ENCODE data around the gene SRGAP3.
A peak's percentile ranks its signal among the peaks of the same experiment; 100 is the strongest.

The SRGAP3 gene

DNA sequence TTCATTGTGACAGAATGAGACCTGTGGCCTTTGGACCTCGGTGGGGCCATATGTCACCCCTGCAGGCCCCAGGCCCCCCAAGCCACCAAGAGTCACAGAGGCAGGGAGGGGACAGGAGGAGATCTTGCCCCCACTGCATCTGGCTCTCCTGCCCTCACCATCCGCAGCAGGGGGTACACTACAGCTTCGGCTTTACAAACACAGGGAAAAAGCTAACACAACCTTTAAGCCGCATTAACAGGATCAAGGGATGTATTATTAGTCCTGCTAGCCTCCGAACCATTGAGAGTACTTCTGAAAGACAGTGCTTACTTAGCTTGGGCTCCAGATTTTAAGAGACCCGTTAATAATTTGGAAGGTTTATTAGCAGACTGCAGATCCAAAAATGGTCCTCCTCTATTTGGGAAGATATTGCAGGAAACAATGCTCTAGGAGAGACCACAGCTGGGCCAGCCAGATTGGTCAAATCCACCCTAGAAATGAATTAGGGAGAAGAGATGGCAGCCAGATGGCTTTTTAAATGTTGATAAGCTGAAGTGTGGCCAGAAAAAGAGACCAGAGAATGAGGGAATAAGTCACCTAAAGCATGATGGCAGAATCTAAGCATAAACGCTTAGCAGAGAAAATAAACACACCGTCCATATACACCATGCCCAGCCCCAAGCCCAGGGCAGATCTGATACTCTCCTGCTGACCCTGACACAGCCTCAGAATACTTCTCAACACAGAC, 31.5 kb downstream of the SRGAP3 start:
- Histone ChIP-seq H3K9me3 (no peaks in the 10 kb centered on the region), H3K4me2 (no peak overlapping the region), H3K27ac (no peak overlapping the region), H3K4me1 (peaks cover 6% of the 10 kb centered on the region), H4K20me1 (0 out of 2 replicates have a peak, but pooled peaks cover 6% of the 10 kb centered on the region), H3K9ac (no peak overlapping the region), H3K36me3 (no peaks in the 10 kb centered on the region), H3K4me3 (no peak overlapping the region), H3K27me3 (no peaks in the 10 kb centered on the region)
- TF ChIP-seq Cebpa-rat (IDR thresholded peaks at IDR 0.05): no peak

DNA sequence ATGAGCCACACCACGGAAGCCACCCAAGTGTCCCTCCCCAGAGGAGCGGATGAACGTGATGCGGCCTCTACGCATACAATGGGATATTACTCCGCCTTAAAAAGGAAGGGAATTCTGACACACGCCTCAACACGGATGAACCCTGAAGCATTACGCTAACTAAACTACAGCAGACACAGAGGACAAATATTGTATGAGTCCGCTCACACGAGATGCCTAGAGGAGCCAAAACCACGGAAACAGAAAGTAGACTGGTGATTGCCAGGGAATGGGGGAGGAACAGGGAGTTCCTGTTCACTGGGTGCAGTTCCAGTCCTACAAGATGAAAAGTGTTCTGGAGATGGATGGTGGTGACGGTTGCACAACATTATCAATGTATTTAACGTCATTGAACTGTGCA, 32.7 kb downstream of the SRGAP3 start:
- 0 out of 2 replicates have a peak, but pooled peaks cover 6% of the 10 kb centered on the region for H4K20me1 ChIP-seq
- peaks cover 6% of the 10 kb centered on the region for H3K4me1 ChIP-seq
- H3K27me3 ChIP-seq: no peaks in the 10 kb centered on the region
- no peak overlapping the region for H3K27ac ChIP-seq
- H3K4me3 ChIP-seq: no peak overlapping the region
- no peaks in the 10 kb centered on the region for H3K9me3 ChIP-seq
- TF ChIP-seq Cebpa-rat (IDR thresholded peaks at IDR 0.05): no peak
- H3K36me3 ChIP-seq: no peaks in the 10 kb centered on the region
- H3K4me2 ChIP-seq: no peak overlapping the region
- H3K9ac ChIP-seq: no peak overlapping the region

DNA sequence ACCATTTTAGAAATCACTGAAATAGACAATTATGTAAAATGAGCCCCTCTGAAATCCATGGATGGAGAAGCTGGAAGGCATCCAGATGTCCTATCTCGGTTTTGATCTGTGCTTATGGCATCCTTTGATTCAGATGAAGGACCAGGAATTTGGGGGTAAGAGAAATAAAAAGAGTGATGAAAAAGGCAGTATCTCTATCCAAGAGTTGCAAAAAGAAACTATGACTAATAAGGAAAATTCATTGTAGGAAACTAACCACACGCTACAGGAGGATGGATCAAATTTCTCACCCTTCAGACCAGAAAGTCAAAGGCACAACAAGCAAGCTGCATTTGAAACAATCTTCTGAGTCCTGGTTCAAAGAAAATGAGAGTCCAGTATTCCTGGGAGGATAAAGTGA, 34.8 kb downstream of the SRGAP3 start:
- Histone ChIP-seq H3K9ac (no peak overlapping the region), H3K27ac (no peak overlapping the region), H3K36me3 (no peaks in the 10 kb centered on the region), H3K4me2 (no peak overlapping the region), H3K27me3 (no peaks in the 10 kb centered on the region), H4K20me1 (no peaks in the 10 kb centered on the region), H3K4me3 (no peak overlapping the region), H3K4me1 (peaks cover 6% of the 10 kb centered on the region), H3K9me3 (no peaks in the 10 kb centered on the region)
- TF ChIP-seq Cebpa-rat (IDR thresholded peaks at IDR 0.05): no peak

DNA sequence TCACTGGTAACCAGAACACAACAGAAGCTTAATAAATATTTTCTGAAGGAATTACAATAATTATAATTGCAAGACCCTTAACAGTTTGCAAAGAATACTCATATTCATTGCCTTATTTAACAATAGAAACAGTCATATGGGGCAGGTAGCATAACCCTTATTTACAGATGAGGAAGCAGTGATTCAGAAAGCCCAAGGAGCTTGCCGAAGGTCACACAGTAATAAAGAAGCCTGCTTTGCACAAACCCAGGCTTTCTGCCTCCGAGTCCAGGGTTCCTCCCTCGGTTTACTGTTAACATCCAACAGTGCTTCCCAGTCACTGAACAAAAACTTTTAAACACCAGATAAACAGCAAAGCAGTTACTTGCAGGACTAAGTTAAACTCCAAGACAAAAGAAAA, 35.3 kb downstream of the SRGAP3 start:
- Histone ChIP-seq H4K20me1 (no peaks in the 10 kb centered on the region), H3K4me1 (peaks cover 6% of the 10 kb centered on the region), H3K36me3 (no peaks in the 10 kb centered on the region), H3K27me3 (no peaks in the 10 kb centered on the region), H3K27ac (no peak overlapping the region), H3K9me3 (no peaks in the 10 kb centered on the region), H3K4me3 (no peak overlapping the region), H3K9ac (no peak overlapping the region), H3K4me2 (no peak overlapping the region)
- TF ChIP-seq Cebpa-rat (IDR thresholded peaks at IDR 0.05): no peak

DNA sequence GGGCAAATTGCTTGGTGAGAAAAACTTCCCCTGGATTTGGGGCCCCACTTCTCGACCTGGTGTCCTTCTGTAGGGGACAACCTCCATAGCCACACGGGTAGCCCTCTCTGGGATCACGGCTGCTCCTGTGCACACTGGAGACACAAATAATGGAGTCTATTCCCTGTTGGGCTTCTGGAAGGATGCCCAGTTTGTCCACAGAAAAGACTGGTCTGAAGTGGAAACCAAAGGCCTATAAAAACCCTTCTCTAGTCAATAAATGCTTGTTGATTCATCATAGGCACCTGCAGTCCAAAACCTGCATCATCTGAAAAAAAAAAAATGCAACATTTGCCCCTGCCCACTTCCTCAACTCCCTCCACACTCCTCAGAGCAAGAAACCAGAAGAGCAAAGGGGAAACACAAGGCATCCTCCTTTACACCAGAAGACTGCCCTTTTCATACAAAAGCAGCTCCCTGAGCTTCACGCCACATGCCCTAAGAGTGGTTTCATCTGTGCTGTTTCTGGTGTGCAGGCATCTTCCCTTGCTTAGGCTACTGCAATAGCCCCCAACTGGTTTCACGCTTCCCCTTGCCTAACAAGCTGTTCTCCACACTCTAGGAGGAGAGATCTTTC, 36.3 kb downstream of the SRGAP3 start:
- Histone ChIP-seq H3K9me3 (no peaks in the 10 kb centered on the region), H3K4me1 (peaks cover 6% of the 10 kb centered on the region), H3K9ac (no peak overlapping the region), H4K20me1 (no peaks in the 10 kb centered on the region), H3K36me3 (no peaks in the 10 kb centered on the region), H3K27me3 (no peaks in the 10 kb centered on the region), H3K27ac (no peak overlapping the region), H3K4me3 (no peak overlapping the region), H3K4me2 (0 out of 2 replicates have a peak overlapping the region, but pooled peaks have one; percentile 9)
- TF ChIP-seq Cebpa-rat (IDR thresholded peaks at IDR 0.05): no peak

DNA sequence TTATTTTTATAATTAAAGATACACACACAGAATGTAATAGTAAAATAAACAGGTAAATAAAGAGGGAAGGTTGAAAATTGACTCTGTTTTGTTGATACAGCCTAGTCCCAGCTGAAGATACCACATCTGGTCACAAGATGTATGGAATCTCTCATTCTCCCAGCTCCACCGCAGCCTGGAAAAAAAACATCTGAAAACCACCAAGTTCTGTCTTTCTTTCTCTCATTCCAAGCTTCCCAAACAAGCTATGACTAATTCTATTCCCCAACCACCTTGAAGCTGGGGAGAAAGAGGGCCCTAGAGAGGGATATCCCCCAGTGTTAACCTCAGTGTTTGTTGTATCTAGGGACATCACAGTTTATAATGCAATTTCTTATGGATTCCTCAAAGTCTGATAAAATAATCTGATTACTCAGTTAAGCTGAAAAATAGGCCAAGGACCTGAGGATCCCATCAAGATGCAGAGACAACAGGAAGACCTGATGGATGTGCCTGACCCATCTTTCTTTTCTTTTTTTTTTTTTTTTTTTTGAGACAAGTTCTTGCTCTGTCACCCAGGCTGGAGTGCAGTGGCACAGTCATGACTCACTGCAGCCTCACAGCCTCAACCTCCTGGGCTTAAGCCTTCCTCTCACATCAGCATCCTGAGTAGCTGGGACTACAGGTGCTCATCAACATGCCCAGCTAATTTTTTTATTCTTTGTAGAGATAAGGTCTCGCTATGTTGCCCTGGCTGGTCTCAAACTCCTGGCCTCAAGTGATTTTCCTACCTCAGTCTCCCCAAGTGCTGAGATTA, 38.1 kb downstream of the SRGAP3 start:
- Histone ChIP-seq H3K4me3 (no peak overlapping the region), H3K4me1 (peaks cover 15% of the 10 kb centered on the region), H3K36me3 (no peaks in the 10 kb centered on the region), H3K9me3 (no peaks in the 10 kb centered on the region), H3K27me3 (no peaks in the 10 kb centered on the region), H3K9ac (no peak overlapping the region), H4K20me1 (no peaks in the 10 kb centered on the region), H3K27ac (no peak overlapping the region), H3K4me2 (no peak overlapping the region)
- TF ChIP-seq Cebpa-rat (IDR thresholded peaks at IDR 0.05): no peak

DNA sequence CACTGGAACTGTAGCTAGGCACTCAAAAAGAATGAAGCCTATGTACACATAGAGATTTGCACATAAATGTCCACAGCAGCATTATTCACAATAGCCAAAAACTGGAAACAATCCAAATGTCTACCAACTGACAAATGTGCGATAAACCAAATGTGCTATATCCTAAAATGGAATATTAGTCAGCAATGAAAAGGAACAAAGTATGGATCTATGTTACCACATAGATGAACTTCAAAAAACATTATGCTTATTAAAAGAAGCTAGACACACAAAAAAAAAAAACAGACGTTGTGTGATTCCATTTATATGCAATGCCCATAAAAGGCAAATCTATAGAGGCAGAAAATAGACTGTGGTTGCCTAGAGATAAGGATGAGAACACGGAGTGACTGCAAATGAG, 39.7 kb downstream of the SRGAP3 start:
- Histone ChIP-seq H3K4me3 (no peak overlapping the region), H3K4me2 (no peak overlapping the region), H3K27me3 (no peaks in the 10 kb centered on the region), H3K9me3 (no peaks in the 10 kb centered on the region), H3K36me3 (no peaks in the 10 kb centered on the region), H3K4me1 (peaks cover 17% of the 10 kb centered on the region), H4K20me1 (no peaks in the 10 kb centered on the region), H3K27ac (no peak overlapping the region), H3K9ac (no peak overlapping the region)
- TF ChIP-seq Cebpa-rat (IDR thresholded peaks at IDR 0.05): no peak

DNA sequence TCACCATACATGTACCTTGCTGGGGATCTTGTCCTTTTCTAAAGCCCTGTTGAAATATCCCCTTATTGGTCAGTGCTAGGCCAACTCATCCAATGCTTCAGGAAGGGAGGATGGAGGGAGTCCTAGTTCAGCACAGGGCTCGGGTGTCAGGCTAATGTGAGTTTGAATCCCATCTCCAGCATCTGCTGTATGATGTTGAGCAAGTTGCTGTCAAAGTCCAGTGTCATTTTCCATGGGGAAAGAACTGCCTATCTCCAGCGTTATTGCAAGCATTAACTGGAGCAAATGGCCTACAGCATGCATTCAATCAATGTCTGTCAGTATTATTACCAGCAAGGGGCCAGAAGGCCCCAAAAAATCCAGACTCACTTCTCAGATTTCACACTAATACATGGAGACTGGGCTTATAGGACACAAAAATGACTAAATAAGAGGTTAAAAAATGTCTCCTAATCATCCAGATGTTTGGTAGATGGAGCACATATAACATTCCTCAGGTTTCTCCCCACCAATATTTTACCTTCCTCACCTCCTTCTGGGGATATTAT, 40.8 kb downstream of the SRGAP3 start:
- no peaks in the 10 kb centered on the region for H3K27me3 ChIP-seq
- H3K27ac ChIP-seq: no peak overlapping the region
- H4K20me1 ChIP-seq: no peaks in the 10 kb centered on the region
- H3K9ac ChIP-seq: no peak overlapping the region
- H3K4me1 ChIP-seq: peaks cover 16% of the 10 kb centered on the region
- H3K4me3 ChIP-seq: no peak overlapping the region
- no peak overlapping the region for H3K4me2 ChIP-seq
- no peaks in the 10 kb centered on the region for H3K36me3 ChIP-seq
- H3K9me3 ChIP-seq: no peaks in the 10 kb centered on the region
- no peak for TF ChIP-seq Cebpa-rat (IDR thresholded peaks at IDR 0.05)

DNA sequence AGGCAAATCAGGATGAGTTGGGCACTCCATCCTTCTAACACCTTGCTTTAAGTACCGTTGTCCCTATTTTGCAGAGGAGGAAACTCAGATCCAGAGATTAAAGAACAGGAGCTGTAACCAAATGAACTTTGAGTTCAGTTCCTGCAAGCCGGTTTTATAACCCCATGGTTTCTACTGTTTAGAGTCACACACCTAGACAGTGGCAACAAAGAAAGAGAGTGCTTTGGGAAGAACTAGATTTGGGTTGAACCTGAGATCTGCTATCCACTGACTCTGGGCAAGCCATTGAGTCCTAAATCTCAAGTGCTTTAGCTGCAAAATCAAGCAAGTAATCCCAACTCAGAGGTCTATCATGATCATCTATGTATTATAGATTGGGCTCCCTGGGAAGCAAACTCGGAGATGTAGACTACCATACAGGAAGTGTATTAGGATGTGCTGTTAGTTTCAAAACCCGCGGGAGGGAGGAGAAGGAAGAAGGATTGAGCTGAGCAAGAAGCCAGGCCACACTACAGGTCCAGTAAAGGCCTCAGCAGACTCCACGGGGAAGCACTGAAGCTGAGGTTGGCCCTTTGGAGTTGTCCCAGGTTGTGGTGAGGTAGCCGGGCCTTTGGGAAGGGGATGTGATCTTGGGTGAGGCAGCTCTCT, 42.2 kb downstream of the SRGAP3 start:
- H3K4me2 ChIP-seq: peak overlapping the region; percentile 2; the same call in 1 of the 2 replicates
- no peak overlapping the region for H3K4me3 ChIP-seq
- no peak overlapping the region for H3K9ac ChIP-seq
- no peak overlapping the region for H3K27ac ChIP-seq
- no peaks in the 10 kb centered on the region for H3K27me3 ChIP-seq
- no peaks in the 10 kb centered on the region for H3K9me3 ChIP-seq
- no peak for TF ChIP-seq Cebpa-rat (IDR thresholded peaks at IDR 0.05)
- no peaks in the 10 kb centered on the region for H3K36me3 ChIP-seq
- peaks cover 11% of the 10 kb centered on the region for H3K4me1 ChIP-seq
- H4K20me1 ChIP-seq: no peaks in the 10 kb centered on the region

All from BLaER1 (cell line).